GM18867 (cell line): ENCODE measurements around the gene PNCK.

Experiments used
- ATAC-seq: cut with Tn5 transposase; IDR thresholded peaks from one replicate; pipeline ENCODE4 v1.9.1; 2021; ENCODE audit warnings: mild to moderate bottlenecking, moderate library complexity; ENCODE audit not compliant: unreplicated experiment

Gene PNCK

GRCh38 chrX:153631907-153632594 lies 41.6 kb downstream of the PNCK start:
- no peak for ATAC-seq

DNA sequence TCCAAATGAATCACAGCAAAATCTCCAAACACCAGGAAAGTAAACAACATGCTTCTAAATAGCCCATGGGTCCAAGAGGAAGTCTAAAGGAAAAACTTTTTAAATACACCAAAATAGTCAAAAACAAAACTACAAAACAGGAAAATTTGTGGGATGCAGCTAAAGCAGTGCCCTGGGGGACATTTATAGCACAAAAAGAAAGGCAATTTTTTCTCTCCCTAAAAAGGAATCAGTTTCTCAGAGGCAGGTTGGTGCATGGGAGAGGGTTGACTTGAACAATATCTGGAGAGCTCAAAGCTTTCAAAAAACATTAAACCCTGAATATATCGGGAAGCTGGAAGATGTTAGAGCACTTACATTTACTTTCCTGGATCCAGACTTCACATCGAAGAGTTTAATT lies 42.3 kb downstream of the PNCK start:
- ATAC-seq, result no peak

DNA sequence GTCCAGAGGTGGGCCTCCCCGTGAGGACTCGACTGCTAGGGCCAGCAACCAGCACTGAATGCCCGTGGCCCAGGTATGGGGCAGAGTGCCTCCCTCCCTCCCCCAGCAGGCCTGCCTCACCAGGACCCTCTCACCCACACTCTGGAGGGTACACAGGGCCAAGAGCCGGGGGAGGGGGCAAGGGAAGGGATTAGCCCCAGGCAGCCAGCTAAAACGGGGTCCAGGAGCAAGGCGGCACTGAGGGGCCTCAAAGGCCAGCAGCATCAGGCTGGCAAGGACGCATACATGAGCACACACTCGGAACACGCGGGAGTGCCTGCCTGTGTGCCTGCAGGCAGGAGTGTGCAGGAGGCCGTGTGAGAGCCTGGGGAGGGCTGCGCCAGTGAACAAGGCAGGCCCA lies 44.9 kb downstream of the PNCK start:
- ATAC-seq, result no peak

GRCh38 chrX:153628129-153628528 lies 45.5 kb downstream of the PNCK start:
- no peak for ATAC-seq

GRCh38 chrX:153627675-153628111 lies 45.9 kb downstream of the PNCK start:
- no peak for ATAC-seq

DNA sequence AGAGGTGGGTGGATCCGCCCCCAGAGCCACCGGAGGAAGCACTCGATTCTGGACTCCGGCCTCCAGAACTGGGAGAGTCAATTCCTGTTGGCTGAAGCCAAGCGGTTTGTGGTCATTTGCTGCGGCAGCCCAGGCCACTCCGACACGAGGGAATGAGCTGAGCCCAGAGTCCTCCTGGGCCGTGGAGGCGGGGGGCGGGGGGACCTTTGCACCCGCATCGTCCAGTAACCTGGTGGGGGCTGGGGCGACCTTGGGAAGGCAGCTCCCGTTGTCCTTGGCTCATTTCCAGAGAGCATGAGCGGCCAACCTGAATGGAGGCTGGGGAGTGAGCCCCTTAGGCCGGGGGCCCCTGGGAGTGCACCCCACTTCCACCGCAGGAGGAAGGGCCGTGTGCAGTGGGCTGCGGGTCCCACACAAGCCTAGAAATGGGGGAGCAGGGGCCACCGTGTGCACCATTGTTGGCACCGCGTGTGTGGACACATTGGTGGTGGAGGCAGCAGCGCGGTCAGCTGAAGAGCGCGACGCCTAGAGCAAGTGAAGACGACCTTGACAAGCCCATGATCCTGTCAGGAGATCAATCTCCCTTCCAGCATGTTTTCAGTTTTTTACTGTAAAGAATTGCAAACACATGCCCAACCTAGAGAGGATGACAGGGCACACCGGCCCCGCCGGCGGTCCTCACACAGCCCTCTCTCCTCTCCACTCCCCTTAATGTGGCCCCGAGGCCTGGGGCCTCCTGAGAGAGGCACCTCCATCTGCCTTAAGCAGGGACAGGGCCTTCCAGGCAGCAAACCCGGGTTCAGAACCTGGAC lies 46.5 kb downstream of the PNCK start:
- ATAC-seq, result no peak

GRCh38 chrX:153626025-153626633 lies 47.5 kb downstream of the PNCK start:
- no peak for ATAC-seq

DNA sequence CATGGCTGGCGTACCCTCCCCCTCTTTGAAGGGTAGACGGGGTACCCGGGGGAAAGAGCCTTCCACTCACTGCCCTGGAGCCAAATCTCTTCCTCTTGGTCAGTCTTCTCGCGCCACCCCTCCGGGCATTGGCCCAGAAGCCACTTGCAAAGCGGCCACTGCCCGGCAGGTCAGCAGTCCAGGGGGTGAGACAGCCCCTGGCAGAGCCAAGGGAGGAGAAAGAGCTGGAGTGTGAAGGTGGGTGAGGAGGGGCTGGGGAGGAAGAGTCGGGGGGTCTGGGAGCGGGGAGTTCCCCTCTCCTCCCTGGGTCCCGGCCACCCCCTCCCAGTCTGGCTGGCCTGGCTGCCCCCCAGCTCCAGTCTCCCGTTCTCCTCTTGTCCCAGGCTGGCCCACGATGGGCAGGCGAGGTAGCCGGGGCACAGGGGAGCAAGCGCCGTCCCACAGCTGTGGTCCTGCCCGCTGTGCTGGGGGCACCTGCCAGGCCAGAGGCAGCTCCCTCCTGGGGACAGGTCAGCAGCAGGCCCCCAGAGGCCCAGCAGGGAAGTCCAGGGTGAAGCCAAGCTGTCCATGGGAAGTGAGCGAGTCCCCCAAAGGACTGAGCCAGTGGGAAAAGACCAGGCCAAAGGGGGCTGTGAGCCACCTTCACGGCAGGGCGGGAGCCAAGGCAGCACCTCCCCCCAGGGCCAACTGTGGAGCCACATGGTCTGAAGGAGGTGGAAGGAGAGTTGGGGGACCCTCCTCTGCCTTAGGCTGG lies 48.2 kb downstream of the PNCK start:
- no peak for ATAC-seq

DNA sequence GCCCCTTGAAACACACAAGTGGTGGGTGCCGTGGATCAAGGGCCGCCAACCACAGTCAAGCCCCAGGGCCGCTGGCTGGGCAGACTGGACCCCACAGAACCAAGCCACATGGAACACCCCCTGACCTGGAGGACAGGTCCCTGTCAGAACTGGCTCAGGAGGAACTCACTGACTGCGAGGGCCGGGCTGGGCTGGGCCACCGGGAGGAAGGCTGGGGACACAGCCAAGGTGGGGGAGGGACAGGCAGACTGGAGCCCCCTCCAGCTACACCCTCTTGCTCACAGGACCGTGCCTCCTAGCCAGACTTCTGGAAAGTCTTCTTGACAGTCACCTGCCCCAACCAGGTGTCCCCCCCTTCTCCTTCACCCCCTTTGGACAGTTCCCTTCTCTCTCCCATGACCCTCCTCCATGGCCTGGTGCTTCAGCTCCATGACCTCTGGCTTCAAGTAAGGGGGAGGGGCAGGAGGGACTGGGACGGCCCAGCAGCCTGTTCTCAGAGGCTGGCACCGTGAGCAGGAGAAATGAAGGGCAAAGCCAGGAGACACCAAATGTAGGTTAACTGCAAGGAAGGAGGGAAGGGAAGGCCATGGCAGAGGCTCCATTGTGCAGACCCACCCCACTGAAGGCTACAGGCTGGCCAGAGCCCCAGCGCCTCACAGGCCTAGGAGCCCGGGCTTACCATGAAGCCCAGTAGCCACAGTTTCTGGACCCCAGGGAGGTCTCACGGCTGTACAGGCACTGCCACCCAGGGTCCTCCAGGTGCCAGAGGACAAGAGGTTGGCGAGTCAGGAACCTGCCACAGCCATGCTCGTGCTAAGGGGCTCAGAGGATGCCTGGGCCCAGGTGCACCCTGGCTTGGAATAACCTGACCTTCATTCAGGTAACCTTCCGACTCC lies 49.2 kb downstream of the PNCK start:
- no peak for ATAC-seq

GRCh38 chrX:153623310-153624029 lies 50.1 kb downstream of the PNCK start:
- ATAC-seq, result no peak

DNA sequence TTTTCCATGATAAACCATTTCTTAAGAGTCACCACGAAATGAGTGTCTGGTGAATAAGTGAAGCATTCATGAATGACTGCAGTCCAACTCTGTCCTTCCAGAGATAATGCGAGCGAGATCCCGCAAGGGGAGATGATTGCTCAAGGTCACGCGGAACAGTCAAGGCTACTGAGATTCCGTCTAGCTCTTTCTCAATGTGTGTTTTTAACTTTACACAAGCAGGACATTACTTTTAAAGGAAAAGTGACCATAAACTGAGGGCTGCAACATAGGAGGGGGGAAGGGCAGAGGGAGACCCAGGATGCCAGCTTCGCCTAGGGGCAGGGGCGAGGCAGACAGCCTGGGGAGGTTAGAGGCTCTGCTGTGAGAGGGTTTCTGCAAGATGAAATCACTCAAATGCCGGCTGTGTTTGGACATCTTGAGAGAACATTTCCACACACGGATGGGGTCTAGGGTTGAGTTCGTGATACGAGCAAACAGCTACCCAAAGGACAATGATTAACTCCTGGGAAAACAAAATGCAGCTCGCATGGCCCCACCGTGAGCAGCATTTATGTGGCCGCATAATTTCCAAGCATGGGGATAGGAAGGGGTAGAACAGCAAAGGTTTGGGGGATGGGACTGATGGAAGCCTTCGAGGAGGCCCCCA lies 50.8 kb downstream of the PNCK start:
- no peak for ATAC-seq

- no peak for ATAC-seq
These were observed 51.5 kb downstream of the PNCK start for GRCh38 chrX:153621949-153622598.

GRCh38 chrX:153620576-153620975 lies 53.0 kb downstream of the PNCK start:
- no peak for ATAC-seq
